PC-3 (cell line): Measurements from ENCODE around the gene CHD3. TPM values are rescaled to one million over a fixed set of nuclear protein-coding genes. Genes with fewer than 3 reads are reported as not detected.

Source experiments
- ATAC-seq: fragments of 200-7000 bp; cut with Tn5 transposase; 2 replicates; pipeline ENCODE4 v1.9.1; 2020; ENCODE audit warnings: mild to moderate bottlenecking, moderate library complexity
- BruUV-seq: library from RNA; stranded (reverse); fragments of 400-500 nt; replicated peaks from 2 replicates; lab custom pipeline; 2021; lab: Mats Ljungman, UMichigan
- CTCF ChIA-PET: fragments of 300-600 bp; sonication (Branson Sonifier 250); formaldehyde crosslinking; loops from one replicate; lab custom pipeline; 2022; ENCODE audit warnings: antibody characterized with exemption; lab: Charles Lee
- POLR2A ChIA-PET: fragments of 300-600 bp; sonication (Branson Sonifier 250); formaldehyde crosslinking; loops from one replicate; lab custom pipeline; 2022; ENCODE audit warnings: antibody characterized with exemption; ENCODE audit not compliant: unreplicated experiment; lab: Charles Lee
- DNase-seq: peaks from one replicate; pipeline ENCODE4 v3.0.0-alpha.2; 2015
- H2AFZ ChIP-seq: fragments of 300-600 bp; sonication (generic); 2 replicates; pipeline ENCODE4 v1.6.0; 2016; ENCODE audit warnings: antibody characterized with exemption, low read length
- H3F3A ChIP-seq: fragments of 300-600 bp; sonication (generic); one replicate; pipeline ENCODE4 v1.6.0; 2017; ENCODE audit warnings: antibody characterized with exemption, low read length, control low read depth, mild to moderate bottlenecking; ENCODE audit not compliant: unreplicated experiment
- H3K27ac ChIP-seq: fragments of 300-600 bp; sonication (generic); 2 replicates; pipeline ENCODE4 v1.5.1; 2016; ENCODE audit warnings: mild to moderate bottlenecking, low read length
- H3K27me3 ChIP-seq: fragments of 300-600 bp; sonication (generic); 2 replicates; pipeline ENCODE4 v1.6.1; 2016; ENCODE audit warnings: low read length, mixed read lengths
- H3K36me3 ChIP-seq: fragments of 300-600 bp; sonication (generic); 2 replicates; pipeline ENCODE4 v1.6.1; 2016; ENCODE audit warnings: low read depth, mixed run types, low read length, mixed read lengths
- H3K4me1 ChIP-seq: fragments of 300-600 bp; sonication (generic); 2 replicates; pipeline ENCODE4 v1.5.1; 2016; ENCODE audit warnings: low read length; ENCODE audit not compliant: insufficient read depth
- H3K4me2 ChIP-seq: fragments of 300-600 bp; sonication (generic); 2 replicates; pipeline ENCODE4 v1.6.0; 2016; ENCODE audit warnings: low read length
- H3K4me3 ChIP-seq: fragments of 300-600 bp; sonication (generic); 2 replicates; pipeline ENCODE4 v1.5.1; 2016; ENCODE audit warnings: mild to moderate bottlenecking, low read length, mixed read lengths
- H3K79me2 ChIP-seq: fragments of 300-600 bp; sonication (generic); 2 replicates; pipeline ENCODE4 v1.6.1; 2017; ENCODE audit warnings: low read length, mixed read lengths
- H3K9ac ChIP-seq: fragments of 300-600 bp; sonication (generic); 2 replicates; pipeline ENCODE4 v1.6.0; 2016; ENCODE audit warnings: mild to moderate bottlenecking, low read length
- H3K9me2 ChIP-seq: fragments of 300-600 bp; sonication (generic); replicated peaks from 2 replicates; pipeline ENCODE4 v1.6.1; 2016; ENCODE audit warnings: mixed run types, low read length, mixed read lengths
- H3K9me3 ChIP-seq: fragments of 300-600 bp; sonication (generic); 2 replicates; pipeline ENCODE4 v1.6.1; 2016; ENCODE audit warnings: low read length, mixed read lengths
- H4K20me1 ChIP-seq: fragments of 300-600 bp; sonication (generic); 2 replicates; pipeline ENCODE4 v1.6.1; 2016; ENCODE audit warnings: low read length, mixed read lengths
- CTCF ChIP-seq: fragments of 300-600 bp; sonication (generic); conservative IDR thresholded peaks from 2 replicates; pipeline ENCODE4 v1.5.1; 2017; ENCODE audit warnings: antibody characterized with exemption, low read depth, mild to moderate bottlenecking, low read length
- EZH2 ChIP-seq: fragments of 300-600 bp; sonication (generic); IDR thresholded peaks from one replicate; pipeline ENCODE4 v1.6.1; 2017; ENCODE audit warnings: antibody characterized with exemption, mild to moderate bottlenecking, low read length; ENCODE audit not compliant: unreplicated experiment
- EZH2phosphoT487 ChIP-seq: fragments of 300-600 bp; sonication (generic); IDR thresholded peaks from 2 replicates; pipeline ENCODE4 v1.6.1; 2018; ENCODE audit warnings: mild to moderate bottlenecking, antibody characterized with exemption, low read length, borderline replicate concordance
- intact Hi-C: fragments of 100-400 bp; cut with micrococcal nuclease; formaldehyde crosslinking; loops from 2 replicates; pipeline ENCODE4 v1.9.0; 2023
- total RNA-seq: library from RNA; depleted of rRNA; stranded (reverse); fragments of >200 nt; gene quantifications from 2 replicates; pipeline ENCODE4 v1.2.3, GENCODE V29; 2014; rRNA removed

The CHD3 gene
- total RNA-seq, 1 experiment from 2014 or later: 102 TPM

- ATAC-seq (no peak), DNase-seq (no peak)
- Histone ChIP-seq H4K20me1 (no peaks in the 10 kb centered on the region), H3K27me3 (no peaks in the 10 kb centered on the region), H3K9me3 (no peaks in the 10 kb centered on the region), H3K79me2 (no peaks in the 10 kb centered on the region), H3K27ac (no peak overlapping the region), H3K9ac (no peak overlapping the region), H3K4me1 (peaks cover 4% of the 10 kb centered on the region), H3K9me2 (no peaks in the 10 kb centered on the region), H3K36me3 (no peaks in the 10 kb centered on the region), H2AFZ (no peak overlapping the region), H3K4me3 (no peak overlapping the region), H3K4me2 (no peak overlapping the region), H3F3A (no peaks in the 10 kb centered on the region)
- POLR2A ChIA-PET: no interaction called here
- CTCF ChIA-PET: interaction anchor here (0.5 kb wide), 1 partner anchor 30 kb away, joined by 6 read pairs; no protein-coding TSS in a partner anchor
- TF ChIP-seq EZH2phosphoT487 (no peak), EZH2 (no peak), CTCF (no peak)
- BruUV-seq: no TSS peak
- intact Hi-C loops: no loop called here
Measured at GRCh38 chr17:7959503-7960253, 71.1 kb downstream of the CHD3 start.

GRCh38 chr17:7961421-7961820, 72.8 kb downstream of the CHD3 start:
- ChIA-PET CTCF (no interaction called here), POLR2A (no interaction called here)
- Histone ChIP-seq H3K36me3 (no peaks in the 10 kb centered on the region), H3K9me3 (no peaks in the 10 kb centered on the region), H3K27me3 (no peaks in the 10 kb centered on the region), H3K27ac (no peak overlapping the region), H3K9me2 (no peaks in the 10 kb centered on the region), H3K79me2 (no peaks in the 10 kb centered on the region), H4K20me1 (no peaks in the 10 kb centered on the region), H3K4me2 (no peak overlapping the region), H3K9ac (no peak overlapping the region), H3F3A (no peaks in the 10 kb centered on the region), H3K4me1 (peaks cover 4% of the 10 kb centered on the region), H2AFZ (no peak overlapping the region), H3K4me3 (no peak overlapping the region)
- intact Hi-C loops: no loop called here
- no peak for DNase-seq
- no TSS peak for BruUV-seq
- ATAC-seq: no peak
- TF ChIP-seq EZH2 (no peak), EZH2phosphoT487 (no peak), CTCF (no peak)

Other genes starting within 250 kb of the CHD3 start
- not detected in 2 replicates for gene ATP1B2, start 237.9 kb upstream of the CHD3 start, total RNA-seq
- gene TP53, start 201.3 kb upstream of the CHD3 start, total RNA-seq: 2.0 and 3.4 TPM in 2 replicates
- gene WRAP53, start 200.3 kb upstream of the CHD3 start, total RNA-seq: 18.0 and 22.6 TPM in 2 replicates
- 4.9 and 7.7 TPM in 2 replicates for gene EFNB3, start 183.6 kb upstream of the CHD3 start, total RNA-seq
- gene DNAH2, start 171.0 kb upstream of the CHD3 start, total RNA-seq: 0.62 and 0.92 TPM in 2 replicates
- gene KDM6B, start 54.6 kb upstream of the CHD3 start, total RNA-seq: 3.2 and 158 TPM in 2 replicates
- 1.5 TPM in 1 of 2 replicates, not detected in the other for gene TMEM88, start 33.7 kb upstream of the CHD3 start, total RNA-seq
- gene NAA38, start 31.2 kb upstream of the CHD3 start, total RNA-seq: 403 and 409 TPM in 2 replicates
- gene CYB5D1, start 30.8 kb upstream of the CHD3 start, total RNA-seq: 16.7 and 23.1 TPM in 2 replicates
- gene RNF227, start 27.5 kb downstream of the CHD3 start, total RNA-seq: 0.11 and 0.52 TPM in 2 replicates
- 0.26 and 0.75 TPM in 2 replicates for gene KCNAB3, start 41.1 kb downstream of the CHD3 start, total RNA-seq
- 26.4 and 30.5 TPM in 2 replicates for gene TRAPPC1, start 43.2 kb downstream of the CHD3 start, total RNA-seq
- gene CNTROB, start 43.4 kb downstream of the CHD3 start, total RNA-seq: 27.5 and 40.5 TPM in 2 replicates
- gene GUCY2D, start 113.8 kb downstream of the CHD3 start, total RNA-seq: 0.12 TPM in 1 of 2 replicates, not detected in the other
- not detected in 2 replicates for gene ALOX15B, start 150.3 kb downstream of the CHD3 start, total RNA-seq
- 0.55 and 1.2 TPM in 2 replicates for gene ALOX12B, start 198.9 kb downstream of the CHD3 start, total RNA-seq
- 1.4 and 3.6 TPM in 2 replicates for gene ALOXE3, start 229.7 kb downstream of the CHD3 start, total RNA-seq
- gene HES7, start 235.3 kb downstream of the CHD3 start, total RNA-seq: 2.9 TPM in 1 of 2 replicates, not detected in the other